GM21786 (cell line): ENCODE results near the gene BCL7C.
"Not testable (repeated sequence)": the region's sequence is repeated elsewhere in the genome, so short reads cannot be mapped to it uniquely, and the experiment has no call there.

Source experiments
- ATAC-seq: cut with Tn5 transposase; IDR thresholded peaks from one replicate; pipeline ENCODE4 v1.9.1; 2021; ENCODE audit not compliant: unreplicated experiment

BCL7C gene

DNA sequence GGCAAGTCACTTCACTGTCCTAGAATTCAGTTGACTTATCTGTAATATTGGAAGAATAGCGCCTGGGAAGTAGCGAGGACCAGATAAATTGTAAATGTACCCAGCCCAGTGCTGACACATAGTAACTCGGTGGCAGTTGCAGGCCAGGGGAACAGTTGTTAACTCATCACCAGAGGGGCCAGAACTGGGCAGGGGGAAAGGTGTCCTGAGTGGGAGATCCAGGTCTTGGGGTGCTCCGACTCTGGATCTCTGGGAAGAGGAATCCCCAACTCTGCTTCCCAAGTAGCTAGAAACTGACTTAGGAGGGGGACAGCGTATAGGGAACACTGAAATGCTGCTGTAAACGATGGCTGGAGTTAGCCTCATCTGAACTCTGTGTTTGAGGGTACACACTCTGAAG lies 23.0 kb downstream of the BCL7C start:
- no peak for ATAC-seq

DNA sequence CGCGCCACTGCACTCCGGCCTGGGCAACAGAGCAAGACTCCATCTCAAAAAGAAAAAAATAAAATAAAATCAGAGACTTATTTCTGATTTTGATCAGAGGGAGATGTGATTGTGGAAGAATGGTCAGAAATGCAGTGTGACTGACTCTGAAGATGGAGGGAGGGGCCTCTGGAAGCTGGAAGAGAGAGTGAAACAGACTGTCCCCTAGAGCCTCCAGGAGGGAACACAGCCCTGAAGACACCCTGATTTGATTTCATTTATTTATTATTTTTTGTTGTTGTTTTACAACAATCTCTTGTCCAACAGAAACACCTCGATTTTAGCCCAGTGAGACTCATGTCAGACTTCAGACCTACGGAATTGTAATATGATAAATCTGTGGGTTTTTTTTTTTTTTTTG lies 26.1 kb downstream of the BCL7C start:
- ATAC-seq, result no peak

DNA sequence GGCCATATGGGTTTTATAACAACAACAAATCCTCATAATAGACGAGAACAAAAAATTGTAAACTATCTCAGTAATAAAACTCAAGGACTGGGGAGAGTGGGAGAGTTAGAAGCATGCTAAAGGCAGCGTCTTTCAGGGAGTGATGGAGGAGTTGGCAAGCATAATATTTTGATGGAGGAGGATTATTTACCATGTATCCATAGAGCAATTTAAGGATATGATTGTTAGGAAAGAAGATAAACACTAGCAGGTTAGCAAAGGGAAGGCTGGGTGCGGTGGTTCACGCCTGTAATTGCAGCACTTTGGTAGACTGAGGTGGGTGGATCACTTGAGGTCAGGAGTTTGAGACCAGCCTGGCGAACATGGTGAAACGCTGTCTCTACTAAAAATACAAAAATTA lies 27.8 kb downstream of the BCL7C start:
- no peak for ATAC-seq

DNA sequence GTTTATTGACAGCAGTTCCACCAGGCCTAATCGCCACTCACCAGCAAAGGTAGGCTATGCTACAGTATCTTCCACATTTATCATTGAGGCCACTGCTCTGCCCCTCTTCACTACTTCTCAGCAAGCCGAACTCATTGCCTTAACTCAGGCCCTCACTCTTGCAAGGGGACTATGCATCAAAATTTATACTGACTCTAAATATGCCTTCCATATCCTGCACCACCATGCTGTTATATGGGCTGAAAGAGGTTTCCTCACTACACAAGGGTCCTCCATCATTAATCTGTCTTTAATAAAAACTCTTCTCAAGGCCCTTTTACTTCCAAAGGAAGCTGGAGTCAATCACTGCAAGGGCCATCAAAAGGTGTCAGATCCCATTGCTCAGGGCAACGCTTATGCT lies 30.7 kb downstream of the BCL7C start:
- ATAC-seq, result not testable (repeated sequence)

DNA sequence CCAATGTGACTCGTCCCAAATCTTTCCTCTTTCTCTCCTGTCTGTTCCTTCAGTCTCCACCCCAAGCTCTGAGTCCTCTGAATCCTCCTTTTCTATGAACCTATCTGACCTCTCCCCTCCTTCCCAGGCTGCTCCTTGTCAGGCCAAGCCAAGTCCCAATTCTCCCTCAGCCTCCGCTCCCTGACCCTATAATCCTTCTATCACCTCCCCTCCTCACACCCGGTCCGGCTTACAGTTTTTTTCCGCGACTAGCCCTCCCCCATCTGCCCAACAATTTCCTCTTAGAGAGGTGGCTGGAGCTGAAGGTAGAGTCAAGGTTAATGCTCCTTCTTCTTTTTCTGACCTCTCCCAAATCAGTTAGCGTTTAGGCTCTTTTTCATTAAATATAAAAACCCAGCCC lies 33.1 kb downstream of the BCL7C start:
- not testable (repeated sequence) for ATAC-seq

DNA sequence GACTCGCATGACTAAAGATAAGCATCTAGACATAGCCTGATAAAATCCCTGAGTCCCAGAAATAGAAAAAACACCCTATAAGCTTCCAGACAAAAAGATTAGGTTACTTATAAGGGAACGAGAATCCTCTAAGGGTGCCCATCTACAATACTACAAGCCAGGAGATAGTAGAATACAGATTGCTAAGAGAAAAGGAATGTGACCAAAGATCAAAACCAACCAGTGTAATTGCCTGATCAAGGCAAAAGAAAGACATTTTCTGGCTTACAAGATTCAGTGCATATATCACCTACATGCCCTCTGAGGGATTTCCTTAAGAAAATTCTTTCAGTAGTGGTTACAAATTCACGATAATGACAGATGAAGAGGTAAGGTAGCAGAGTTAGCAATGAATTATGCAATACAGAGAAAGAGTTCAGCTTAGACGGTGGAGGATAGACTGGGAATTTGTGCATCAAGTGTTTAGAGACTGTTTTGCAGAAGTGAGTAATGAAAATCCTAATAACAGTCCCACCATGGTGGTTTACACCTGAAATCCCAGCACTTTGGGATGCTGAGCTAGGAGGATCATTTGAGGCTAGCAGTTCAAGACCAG lies 35.0 kb downstream of the BCL7C start:
- no peak for ATAC-seq

DNA sequence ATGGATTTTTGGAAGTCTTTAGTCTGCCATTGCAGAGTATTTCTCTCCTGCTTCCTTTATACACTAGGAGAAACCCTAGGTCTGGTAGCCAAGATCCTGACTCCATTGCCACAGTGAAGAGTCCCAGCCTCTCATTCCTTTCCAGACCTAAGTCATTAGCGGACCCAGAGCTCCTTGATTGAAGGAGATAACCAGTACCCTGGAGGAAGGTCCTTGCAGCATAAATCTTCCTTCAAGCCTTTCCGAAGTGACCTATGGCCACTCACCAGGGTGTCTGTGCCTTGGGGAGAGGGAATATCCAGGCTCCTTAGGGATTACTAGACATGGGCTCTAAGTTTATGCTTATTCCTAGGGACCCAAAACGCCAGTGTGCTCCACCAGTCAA lies 35.8 kb downstream of the BCL7C start:
- no peak for ATAC-seq

DNA sequence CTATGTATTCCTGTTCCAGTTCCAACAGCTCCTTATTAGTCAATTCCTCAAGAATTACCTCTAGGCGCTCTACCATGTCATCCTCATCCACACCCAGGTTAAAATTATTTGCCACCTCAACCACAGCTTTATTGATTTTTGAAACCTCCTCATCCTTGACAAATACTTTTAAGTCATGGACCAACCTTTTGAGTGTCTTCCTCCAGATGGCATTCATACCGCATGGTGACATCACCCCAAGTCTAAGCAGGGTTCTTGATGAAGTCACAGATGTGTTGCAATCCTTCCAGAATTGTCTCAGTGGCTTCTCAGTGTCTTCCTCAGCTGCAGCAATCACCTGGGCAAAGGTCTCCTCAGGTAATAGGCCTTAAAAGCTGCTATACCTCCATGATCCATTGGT lies 40.1 kb downstream of the BCL7C start:
- no peak for ATAC-seq

DNA sequence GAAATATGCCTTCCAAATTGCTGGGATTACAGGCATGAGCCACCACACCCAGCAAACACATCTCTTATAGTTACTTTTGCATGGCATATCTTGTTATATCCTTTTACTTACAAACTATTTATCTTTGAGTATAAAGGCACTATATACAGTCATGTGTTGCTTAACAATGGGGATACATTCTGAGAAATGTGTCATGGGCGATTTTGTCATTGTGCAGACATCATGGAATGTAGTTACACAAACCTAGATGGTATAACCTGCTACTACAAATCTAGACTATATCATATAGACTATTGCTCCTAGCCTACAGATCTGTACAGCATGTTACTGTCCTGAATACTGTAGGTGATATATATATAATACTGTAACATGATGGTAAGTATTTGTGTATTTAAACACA lies 43.6 kb downstream of the BCL7C start:
- no peak for ATAC-seq

DNA sequence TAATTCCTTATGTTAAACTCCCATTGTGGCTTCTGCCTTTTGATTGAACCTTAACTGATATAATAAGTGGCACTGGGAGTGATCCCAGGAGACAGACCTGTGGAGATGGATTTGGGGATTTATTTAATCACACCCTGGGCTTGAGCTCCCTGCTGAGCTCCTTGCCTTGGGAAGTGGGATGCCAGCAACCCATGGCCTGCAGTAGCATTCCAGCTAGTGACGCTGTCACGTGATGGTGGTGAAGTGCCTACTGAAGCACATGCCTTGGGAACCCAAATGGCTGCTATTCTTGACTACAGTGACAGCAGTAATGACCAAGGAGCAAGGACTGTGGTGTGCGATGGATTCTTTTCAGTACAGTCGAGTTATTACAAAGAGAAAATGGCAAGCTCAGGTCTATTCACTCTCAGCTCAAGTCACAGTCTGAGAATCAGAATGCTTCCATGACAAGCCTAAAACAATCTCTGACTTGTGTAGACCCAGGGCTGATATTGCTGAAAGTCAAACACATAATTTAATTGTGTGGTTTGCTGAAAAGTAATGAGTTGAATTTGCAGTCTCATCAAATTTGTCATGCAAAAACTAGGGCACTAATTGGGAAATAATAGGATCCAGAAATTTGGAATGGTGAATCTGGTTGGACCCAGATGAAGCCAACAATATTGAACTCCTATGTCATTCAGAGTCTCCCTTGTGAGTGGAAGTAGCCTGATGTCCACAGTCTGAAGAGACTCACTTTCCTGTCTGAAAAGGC lies 47.1 kb downstream of the BCL7C start:
- no peak for ATAC-seq

DNA sequence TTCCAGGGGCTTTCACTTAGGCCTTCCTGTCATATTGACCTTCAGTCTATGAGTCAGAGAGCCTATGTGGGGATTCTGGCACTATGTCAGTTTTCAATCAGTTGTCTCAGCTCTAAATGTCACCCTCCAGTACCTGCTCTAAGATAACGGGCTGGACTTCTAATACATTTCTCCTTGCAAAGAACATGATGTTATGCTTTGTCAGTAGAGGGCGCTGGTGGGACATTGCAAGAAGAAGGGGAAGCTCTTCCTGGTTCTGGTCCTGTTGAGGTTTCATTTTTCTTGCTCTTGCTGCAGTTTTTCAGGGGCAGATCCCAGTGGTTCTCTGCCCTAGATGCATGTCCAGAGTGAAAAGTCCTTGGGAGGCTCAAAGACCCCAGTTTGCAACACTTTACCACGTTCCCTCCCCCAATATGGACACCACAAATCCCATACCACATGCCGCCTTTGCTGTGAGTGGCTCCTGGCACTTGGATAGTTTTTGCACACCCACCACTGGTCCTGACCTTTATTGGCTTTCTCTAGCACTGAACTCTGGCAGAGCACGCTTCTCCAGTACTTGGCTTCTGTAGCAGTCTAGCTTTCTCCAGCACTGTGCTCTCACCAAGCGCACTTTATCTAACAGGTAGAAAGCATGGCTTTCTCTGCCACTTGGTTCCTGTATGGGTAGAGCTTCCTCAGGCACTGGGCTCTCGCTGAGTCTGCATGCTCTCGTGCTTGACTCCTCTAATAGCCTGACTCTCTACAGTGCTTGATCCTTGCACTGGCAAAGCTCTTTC lies 49.0 kb downstream of the BCL7C start:
- ATAC-seq, result no peak

DNA sequence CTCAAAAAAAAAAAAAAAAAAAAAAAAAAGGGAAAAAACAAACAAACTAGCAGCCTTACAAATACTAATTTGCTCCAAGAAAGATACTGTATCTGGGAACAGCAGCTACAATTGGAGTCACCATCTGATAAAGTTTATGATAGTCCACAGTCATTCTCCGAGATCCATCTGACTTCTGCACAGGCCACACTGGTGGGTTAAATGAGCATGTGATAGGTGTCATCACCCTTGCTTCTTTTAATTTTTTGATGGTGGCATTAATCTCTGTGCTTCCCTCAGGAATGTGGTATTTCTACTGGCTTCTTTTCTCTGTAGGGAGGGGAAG lies 49.6 kb downstream of the BCL7C start:
- ATAC-seq, result no peak

DNA sequence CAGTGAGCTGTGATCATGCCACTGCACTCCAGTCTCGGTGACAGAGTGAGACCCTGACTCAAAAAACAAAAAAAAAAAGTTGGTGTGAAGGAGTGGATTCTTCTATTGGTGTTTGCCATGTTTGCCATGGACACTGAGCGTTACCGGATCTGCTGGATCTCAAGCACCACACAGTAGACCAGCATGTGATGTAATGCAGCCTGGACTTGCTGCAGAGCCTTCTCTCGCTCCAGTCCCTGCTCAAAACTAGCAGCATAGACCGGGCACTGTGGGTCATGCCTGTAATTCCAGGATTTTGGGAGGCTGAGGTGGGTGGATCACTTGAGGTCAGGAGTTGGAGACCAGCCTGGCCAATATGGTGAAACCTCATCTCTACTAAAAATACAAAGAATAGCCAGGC lies 50.4 kb downstream of the BCL7C start:
- no peak for ATAC-seq

DNA sequence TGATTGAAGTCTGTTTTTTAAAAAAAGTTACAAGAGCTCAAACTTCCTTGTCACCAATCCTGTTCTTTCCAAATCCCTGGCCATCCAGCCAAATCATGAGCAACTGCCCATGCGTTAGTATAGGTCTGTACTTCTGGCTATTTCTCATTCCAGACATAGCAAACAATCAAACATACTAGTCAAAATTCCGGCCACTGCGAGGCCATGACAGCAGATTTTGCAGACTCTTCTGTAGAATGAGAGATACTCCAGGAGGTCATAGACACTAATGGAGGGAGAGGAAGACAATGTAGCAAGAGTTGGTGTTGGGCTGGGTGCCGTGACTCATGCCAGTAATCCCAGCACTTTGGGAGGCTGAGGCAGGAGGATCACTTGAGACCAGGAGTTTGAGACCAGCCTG lies 50.9 kb downstream of the BCL7C start:
- ATAC-seq, result no peak

DNA sequence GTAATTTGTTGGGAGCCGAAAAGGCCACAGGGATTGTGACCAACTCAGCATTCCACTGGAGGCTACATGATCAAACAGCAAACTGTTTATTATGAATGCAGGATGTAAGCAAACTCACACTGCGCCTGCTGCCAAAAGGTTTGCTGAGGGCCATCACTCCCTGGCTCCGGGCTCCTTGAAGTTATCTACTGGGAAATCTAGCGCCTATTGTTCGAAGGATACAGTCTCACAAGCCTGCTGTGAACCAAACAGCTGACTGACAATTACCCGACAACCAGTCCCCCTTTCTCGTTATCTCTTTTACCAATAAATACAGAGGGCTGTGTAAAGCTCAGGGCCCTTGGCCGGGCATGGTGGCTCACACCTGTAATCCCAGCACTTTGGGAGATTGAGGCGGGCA lies 52.5 kb downstream of the BCL7C start:
- ATAC-seq, result no peak

DNA sequence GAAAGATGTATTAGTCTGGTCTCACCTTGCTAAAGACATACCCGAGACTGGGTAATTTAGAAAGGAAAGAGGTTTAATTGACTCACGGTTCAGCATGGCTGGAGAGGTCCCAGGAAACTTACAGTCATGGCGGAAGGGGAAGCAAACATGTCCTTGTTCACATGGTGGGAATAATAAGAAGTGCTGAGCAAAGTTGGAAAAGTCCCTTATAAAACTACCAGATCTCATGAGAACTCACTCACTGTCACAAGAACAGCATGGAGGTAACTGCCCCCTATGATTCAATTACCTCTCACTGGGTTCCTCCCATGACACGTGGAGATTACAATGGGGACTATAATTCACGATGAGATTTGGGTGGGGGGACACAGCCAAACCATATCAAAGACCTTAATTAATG lies 53.3 kb downstream of the BCL7C start:
- no peak for ATAC-seq

DNA sequence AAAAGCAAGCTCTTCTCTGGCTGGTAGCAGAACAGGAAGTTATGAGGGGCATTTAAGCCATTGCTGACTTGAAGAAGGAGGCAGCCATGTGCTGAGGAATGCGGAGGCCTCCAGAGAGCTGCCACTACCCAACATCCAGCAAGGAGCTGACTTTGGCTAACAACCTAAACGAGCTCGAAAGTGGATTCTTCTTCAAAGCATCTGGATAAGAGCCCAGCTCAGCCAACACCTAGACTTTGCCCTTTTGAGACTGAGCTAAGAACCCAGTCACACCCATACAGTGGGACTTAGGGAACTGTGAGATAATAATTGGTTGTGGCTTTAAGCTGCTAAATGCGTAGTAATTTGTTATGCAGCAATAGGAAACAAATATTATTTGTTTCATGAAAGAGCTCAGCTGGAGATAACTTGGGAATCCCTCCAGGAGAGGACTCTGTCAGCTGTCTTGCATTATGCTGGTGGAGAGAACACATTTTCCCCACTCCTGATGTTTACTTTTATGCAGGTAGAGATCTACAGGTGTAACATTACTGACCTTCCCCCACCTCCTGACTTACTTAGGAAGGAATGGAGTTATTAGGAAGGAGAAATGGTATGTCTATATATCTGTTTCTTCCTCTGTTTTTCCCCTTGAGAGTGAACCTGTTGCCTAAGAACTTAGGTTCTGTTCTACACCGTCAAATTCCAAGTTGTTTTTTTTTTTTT lies 54.2 kb downstream of the BCL7C start:
- ATAC-seq, result no peak

DNA sequence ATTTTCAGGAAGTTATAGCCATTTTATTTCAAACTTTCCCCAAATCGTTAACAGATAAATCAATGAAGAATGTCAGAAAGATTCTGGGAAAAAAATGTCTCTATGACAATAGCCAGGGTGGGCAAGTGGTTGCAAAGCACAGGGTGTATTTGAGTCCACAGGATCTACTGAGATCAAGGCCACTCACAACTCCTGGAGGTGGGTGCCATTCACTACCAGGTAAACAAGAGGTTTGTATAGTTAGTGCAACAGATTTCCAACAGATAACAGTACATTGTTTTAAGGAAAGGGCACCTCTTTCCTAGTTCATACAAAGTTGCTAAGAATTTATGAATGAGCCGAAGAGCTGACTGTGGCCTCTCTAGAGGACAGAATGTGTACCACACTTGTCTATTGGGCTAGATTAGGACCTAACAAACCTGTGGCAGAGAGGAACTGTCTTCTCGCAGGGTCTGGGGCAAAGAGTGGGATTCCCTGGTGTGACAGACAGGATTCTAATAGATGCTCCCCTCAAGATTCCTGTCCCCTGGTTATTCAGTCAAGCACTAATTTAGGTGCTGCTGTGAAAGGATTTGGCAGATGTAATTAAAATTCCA lies 54.9 kb downstream of the BCL7C start:
- ATAC-seq, result no peak

DNA sequence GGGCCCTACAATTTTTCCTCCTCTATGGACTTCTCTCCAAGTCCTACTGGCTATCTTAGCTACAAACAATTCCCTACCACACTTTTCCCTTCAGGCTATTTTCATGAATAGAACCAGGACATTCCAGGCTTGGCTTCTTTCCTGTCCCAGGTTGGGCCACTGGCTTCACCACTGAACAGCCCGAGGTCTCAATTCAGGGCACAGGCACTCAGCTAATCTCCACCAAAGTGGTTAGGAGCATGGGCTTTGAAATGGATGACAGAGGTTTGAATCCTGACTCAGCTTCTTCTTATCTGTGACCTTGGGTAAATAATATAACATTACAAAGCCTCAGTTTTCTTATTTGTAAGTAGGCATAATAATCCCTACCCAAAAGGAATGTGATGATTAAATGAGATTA lies 56.0 kb downstream of the BCL7C start:
- no peak for ATAC-seq
